Adrenal gland (tissue), 12 donors: ENCODE results near the gene METTL27. TPM values are rescaled to one million over a fixed set of nuclear protein-coding genes. Genes with fewer than 3 reads are reported as not detected.

Source experiments
- DNase-seq, 7 donors: peaks; one replicate each; pipeline ENCODE4 v3.0.0-alpha.2; 2019 to 2020
- H3K27ac ChIP-seq, 5 donors: fragments of 200-600 bp; sonication (generic) in 4 of 5; 1 replicate in 3 of 5; 2 replicates in 2 of 5; pipeline versions ENCODE4 v1.5.1 to v1.8.0; 2016 to 2020; ENCODE audit warnings: mild to moderate bottlenecking in 1 of 5
- H3K27me3 ChIP-seq: fragments of 200-600 bp; 2 replicates; pipeline ENCODE4 v1.8.0; 2021
- H3K36me3 ChIP-seq, 2 donors: fragments of 200-600 bp; replicated peaks in 1 of 2; 1 replicate in 1 of 2; 2 replicates in 1 of 2; pipeline versions ENCODE4 v1.5.1 to v1.8.0; 2018 to 2022
- H3K4me1 ChIP-seq, 2 donors: fragments of 200-600 bp; replicated peaks in 1 of 2; 1 replicate in 1 of 2; 2 replicates in 1 of 2; pipeline versions ENCODE4 v1.5.1 to v1.8.0; 2018 to 2021
- H3K4me3 ChIP-seq, 4 donors: fragments of 200-600 bp; sonication (generic) in 3 of 4; one replicate each; pipeline ENCODE4 v1.5.1; 2016 to 2018
- H3K9me3 ChIP-seq, 3 donors: fragments of 200-600 bp; sonication (generic) in 1 of 3; replicated peaks in 1 of 3; 1 replicate in 2 of 3; 2 replicates in 1 of 3; pipeline versions ENCODE4 v1.5.1 to v1.8.0; 2016 to 2021
- CTCF ChIP-seq, 6 experiments: fragments of 450-650 bp in 4 of 6; fragments of 200-600 bp in 2 of 6; sonication (generic) in 1 of 6; IDR thresholded peaks; 1 replicate in 5 of 6; 2 replicates in 1 of 6; pipeline versions ENCODE4 v1.5.1 to v1.8.0; 2016 to 2021; ENCODE audit warnings: antibody characterized with exemption in 6 of 6, mild to moderate bottlenecking in 2 of 6, moderate library complexity in 1 of 6
- POLR2A ChIP-seq, 2 donors: fragments of 450-650 bp; IDR thresholded peaks; one replicate each; pipeline ENCODE4 v1.6.1; 2017; ENCODE audit warnings: antibody characterized with exemption in 2 of 2, mild to moderate bottlenecking in 2 of 2, moderate library complexity in 1 of 2
- WGBS, 4 donors: extraction: QIAGEN DNeasy Blood & Tissue Kit in 2 of 4; methylation state at CpG; one replicate each; pipeline versions ENCODE4 v1.1.5 to v1.1.7; 2013 to 2017; 5-methylcytosine and 5-hydroxymethylcytosine counted together
- intact Hi-C, 2 donors: fragments of 100-400 bp; cut with DNase I; formaldehyde crosslinking; loops; one replicate each; pipeline versions ENCODE4 v1.14.1 to v1.15.0; 2022 to 2023
- polyA plus RNA-seq, 3 donors: library from polyadenylated mRNA; stranded (reverse); fragments of 200-250 nt in 2 of 3; fragments of 350-450 nt in 1 of 3; fragmentation: Illumina TruSeq in 1 of 3; extraction: RNeasy Lipid Tissue Mini Kit (QIAGEN cat#74804) in 1 of 3; gene quantifications; one replicate each; pipeline ENCODE4 v1.2.3, GENCODE V29; 2013 to 2014
- total RNA-seq, 9 donors: library from RNA; depleted of rRNA in 4 of 9; stranded (reverse); fragments of >200 nt in 4 of 9; fragments of 120-200 nt in 1 of 9; fragmentation: NEBNext Ultra II Directional in 1 of 9; extraction: Animal tissue kit (Norgen Biotek cat#: 25700) in 1 of 9; gene quantifications; one replicate each; pipeline versions ENCODE4 v1.1.0 to v1.2.4, GENCODE V29; 2013 to 2023
- donor health status: healthy with polysubstance abuse.
- donor health status: Bipolar disorder and iron deficiency.
- donor health status: DM: yes; HTN: yes; CAD: no.
- donor health status: DM: no; HTN: no; CAD: no.
- donor health status: DM: no; HTN: no; CAD: no.
- donor health status: DM: yes; HTN: yes; CAD: no.

The METTL27 gene
- total and polyA plus RNA-seq, 12 donors, result 0.40 to 8.3 (median 2.6) TPM; not detected in 1

- no peaks in the 10 kb centered on the region for H3K36me3 ChIP-seq
- no peak for DNase-seq
- TF ChIP-seq POLR2A (IDR thresholded peaks at IDR 0.05), result no peak
- TF ChIP-seq CTCF (IDR thresholded peaks at IDR 0.05), result no peak
- H3K9me3 ChIP-seq, result no peaks in the 10 kb centered on the region
- 78 to 89% (median 81%) methylated on average over 12 of the region's 12 CpGs for WGBS, 4 donors
- intact Hi-C loops, result no loop called here
- H3K4me3 ChIP-seq, result no peak overlapping the region
- peaks cover 4% of the 10 kb centered on the region for H3K27me3 ChIP-seq
- H3K27ac ChIP-seq, result no peak overlapping the region
- H3K4me1 ChIP-seq, result peaks cover 0 to 10% of the 10 kb centered on the region in 2 donors
These were observed 34.7 kb upstream of the METTL27 start for GRCh38 chr7:73876973-73877372.

- Histone ChIP-seq H3K36me3 (no peaks in the 10 kb centered on the region), H3K9me3 (no peaks in the 10 kb centered on the region), H3K27me3 (peaks cover 4% of the 10 kb centered on the region), H3K27ac (no peak overlapping the region), H3K4me3 (no peak overlapping the region), H3K4me1 (peaks cover 0 to 10% of the 10 kb centered on the region in 2 donors)
- intact Hi-C loops, result no loop called here
- 86 to 92% (median 92%) methylated on average over 5 to 8 of the region's 8 CpGs for WGBS, 4 donors
- TF ChIP-seq CTCF (IDR thresholded peaks at IDR 0.05) (no peak), POLR2A (IDR thresholded peaks at IDR 0.05) (no peak)
- no peak for DNase-seq
These were observed 34.0 kb upstream of the METTL27 start for GRCh38 chr7:73876361-73876760.

GRCh38 chr7:73872056-73872908, 30.0 kb upstream of the METTL27 start:
- TF ChIP-seq POLR2A (IDR thresholded peaks at IDR 0.05) (no peak), CTCF (IDR thresholded peaks at IDR 0.05) (no peak)
- Histone ChIP-seq H3K9me3 (no peaks in the 10 kb centered on the region), H3K27me3 (no peaks in the 10 kb centered on the region), H3K4me1 (no peaks in the 10 kb centered on the region), H3K27ac (peak overlapping the region in 1 of 5 donors; percentile 22), H3K4me3 (no peak overlapping the region), H3K36me3 (no peaks in the 10 kb centered on the region)
- DNase-seq, result no peak
- 65 to 72% (median 70%) methylated on average over 5 to 13 of the region's 13 CpGs for WGBS, 4 donors
- intact Hi-C loops, result no loop called here

DNA sequence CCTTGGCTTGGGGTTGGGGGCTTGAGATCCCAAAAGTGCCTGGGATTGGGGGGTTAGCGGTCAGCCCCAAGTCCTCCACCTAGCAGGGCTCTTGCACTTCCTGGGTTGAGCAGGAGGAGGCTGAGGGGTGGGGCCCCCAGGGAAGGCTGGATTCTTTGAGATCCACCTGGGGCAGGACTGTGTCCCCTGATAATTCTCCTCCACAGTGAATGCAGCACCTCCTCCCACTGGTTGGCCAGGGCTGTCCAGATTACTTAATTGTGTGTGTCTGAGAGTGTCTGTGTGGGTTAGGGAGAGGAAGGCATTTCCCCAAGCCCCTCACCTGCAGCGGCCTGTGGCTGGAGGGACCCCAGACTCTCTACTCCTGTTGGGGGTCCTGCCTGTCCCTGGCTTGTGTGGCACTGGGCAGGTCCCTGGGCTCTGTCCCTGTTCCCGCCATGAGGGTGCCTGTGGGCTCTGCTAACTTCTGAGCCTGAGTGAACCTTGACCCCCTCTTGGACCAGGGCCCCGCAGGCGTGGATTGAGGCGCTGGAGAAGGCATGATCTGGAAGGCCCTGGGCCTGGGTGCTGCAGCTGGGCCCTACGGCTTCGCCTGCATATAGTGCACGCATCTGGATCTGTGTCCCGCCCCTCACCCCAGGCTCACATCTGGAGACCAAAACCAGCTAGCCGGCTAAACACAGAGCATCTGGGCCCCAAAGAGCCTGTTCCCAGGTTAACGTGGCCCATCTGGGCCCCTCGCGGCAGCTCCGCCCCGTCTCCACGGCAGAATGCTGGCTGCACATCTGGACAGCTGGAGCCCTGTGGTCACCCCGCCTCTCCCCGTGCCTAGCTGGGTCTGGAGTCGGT, 29.1 kb upstream of the METTL27 start:
- no peaks in the 10 kb centered on the region for H3K4me1 ChIP-seq
- H3K9me3 ChIP-seq, result no peaks in the 10 kb centered on the region
- peak overlapping the region in 1 of 5 donors; percentile 22 for H3K27ac ChIP-seq
- 63 to 77% (median 74%) methylated on average over 16 to 20 of the region's 20 CpGs for WGBS, 4 donors
- DNase-seq, result no peak
- no peaks in the 10 kb centered on the region for H3K36me3 ChIP-seq
- TF ChIP-seq CTCF (IDR thresholded peaks at IDR 0.05) (no peak), POLR2A (IDR thresholded peaks at IDR 0.05) (no peak)
- no peak overlapping the region for H3K4me3 ChIP-seq
- no peaks in the 10 kb centered on the region for H3K27me3 ChIP-seq
- intact Hi-C loops, result no loop called here
